Globus pallidus (tissue), 1 donor: ENCODE measurements around the gene UTS2.

Experiments
- DNase-seq: peaks from one replicate; pipeline ENCODE4 v3.0.0-alpha.2; 2015; ENCODE audit warnings: low spot score

The UTS2 gene, protein sequence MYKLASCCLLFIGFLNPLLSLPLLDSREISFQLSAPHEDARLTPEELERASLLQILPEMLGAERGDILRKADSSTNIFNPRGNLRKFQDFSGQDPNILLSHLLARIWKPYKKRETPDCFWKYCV

DNA sequence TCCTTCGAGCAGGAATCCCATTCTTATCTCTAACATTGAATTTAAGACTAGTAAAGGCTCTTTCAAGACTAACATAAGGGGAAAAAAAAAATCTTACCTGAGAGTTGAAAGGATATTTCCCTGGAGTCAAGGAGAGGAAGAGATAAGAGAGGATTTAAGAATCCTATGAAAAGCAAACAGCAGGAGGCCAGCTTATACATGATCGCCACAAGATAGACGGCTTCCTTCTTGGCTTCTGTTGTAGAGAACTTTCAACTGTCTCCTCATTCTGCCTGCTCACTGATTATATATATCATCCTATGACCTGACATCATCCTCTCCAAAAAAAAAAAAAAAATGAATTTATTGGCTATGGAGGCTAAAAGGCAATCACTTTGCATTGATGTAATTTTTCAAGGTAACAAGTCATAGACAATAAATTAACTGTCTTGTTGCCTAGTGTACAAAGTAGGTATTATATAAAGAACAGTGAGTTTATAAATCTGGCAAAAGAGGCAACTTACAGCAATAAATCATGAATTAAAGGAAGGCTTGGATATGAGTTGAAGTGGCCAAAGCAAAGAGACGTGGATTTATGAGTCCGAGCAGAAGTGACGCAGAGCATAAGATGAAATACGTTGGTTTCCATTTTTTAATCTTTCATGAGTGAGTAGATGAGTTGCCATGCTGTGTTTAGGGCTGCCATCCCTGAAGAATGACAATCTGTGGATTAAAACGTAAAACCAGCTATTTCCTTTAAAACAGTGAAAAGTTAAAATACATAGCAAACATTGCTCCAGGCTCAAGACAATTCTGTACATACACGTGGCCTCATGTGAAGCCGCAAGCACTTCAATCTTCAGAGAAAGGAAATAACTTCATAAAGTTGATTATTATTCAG, at the start of gene UTS2:
UTS2 (minus strand) TSS at position 262 of the 880 bp plus-strand sequence; CDS start at position 200, 62 bp downstream.
- no peak for DNase-seq

DNA sequence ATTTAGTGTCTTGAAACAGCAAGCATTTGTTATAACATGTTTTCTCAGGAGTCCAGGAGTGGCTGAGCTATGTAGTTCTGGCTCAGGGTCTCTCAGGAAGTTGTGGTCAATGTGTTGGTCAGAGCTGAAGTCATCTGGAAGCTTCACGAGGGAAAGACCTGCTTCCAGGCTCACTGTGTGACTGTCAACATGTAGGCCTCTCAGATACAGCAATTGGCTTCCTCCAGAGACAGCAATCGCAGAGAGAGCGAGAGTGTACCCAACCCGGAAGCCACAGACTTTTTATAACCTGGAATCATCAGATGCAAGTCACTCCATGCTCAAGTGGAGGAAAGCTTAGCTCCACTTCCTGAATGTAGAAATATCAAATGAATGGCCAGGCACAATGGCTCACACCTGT, 46.9 kb upstream of the UTS2 start:
- DNase-seq = no peak

DNA sequence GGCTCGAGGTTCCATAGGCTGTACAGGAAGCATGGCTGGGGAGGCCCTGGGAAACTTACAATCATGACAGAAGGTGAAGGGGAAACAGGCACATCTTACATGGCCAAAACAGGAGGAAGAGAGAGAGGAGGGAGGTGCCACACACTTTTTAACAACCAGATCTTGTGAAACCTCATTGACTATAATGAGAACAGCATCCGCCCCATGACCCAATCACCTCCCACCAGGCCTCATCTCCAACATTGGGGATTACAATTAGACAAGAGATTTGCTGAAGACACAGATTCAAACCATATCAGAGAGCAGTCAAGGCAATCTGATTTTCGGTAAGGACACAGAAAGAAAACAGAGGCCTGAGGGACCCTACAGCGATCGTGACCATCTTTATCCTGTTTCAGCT, 46.1 kb upstream of the UTS2 start:
- DNase-seq = no peak

DNA sequence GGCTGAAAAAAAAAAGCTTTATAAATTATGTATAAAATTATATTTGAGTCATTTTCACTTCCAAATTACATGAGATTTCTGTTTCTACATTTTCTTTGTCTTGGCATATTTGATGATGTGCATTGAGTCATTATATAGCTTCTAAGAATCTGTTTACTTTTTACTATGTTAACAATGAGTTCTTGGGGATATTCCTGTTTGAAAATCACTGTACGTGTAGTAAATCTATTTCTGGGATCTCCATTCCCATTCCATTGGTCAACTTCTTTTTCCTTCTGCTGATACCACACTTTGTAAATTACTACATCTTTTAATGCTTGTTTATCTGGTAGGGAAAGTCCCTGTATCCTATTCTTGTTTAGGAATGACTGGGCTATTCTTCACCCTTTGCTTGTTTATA, 44.1 kb upstream of the UTS2 start:
- DNase-seq = no peak

DNA sequence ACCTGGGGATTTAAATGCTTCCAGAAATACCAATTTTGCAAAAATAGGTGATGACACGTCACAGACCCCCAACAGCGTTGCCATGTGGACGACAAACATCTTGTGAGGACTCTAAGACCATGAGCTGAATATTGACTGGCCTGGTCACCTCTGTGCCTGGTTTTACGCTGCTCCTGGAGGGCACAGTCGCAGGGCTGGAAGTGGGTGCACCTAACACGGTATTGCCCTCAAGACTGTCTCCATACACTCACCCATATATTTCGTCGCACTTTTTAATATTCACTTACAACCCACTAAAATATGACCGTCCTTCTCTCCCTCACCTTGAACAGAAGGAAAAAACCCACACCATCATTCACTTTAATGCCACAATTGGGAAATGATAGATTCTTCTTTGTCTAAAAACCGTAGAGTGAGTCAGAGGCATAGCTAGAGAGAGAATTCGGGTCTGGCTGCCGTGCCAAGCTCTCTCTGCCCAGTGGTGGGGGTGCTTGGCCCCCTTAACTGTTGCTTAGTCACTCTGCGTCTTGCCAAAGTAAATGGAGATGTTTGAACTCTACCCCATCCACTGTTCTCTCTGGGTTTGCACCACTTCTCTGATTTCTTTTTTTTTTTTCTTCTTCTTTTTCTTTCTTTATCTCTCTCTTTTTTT, 40.8 kb upstream of the UTS2 start:
- no peak for DNase-seq

DNA sequence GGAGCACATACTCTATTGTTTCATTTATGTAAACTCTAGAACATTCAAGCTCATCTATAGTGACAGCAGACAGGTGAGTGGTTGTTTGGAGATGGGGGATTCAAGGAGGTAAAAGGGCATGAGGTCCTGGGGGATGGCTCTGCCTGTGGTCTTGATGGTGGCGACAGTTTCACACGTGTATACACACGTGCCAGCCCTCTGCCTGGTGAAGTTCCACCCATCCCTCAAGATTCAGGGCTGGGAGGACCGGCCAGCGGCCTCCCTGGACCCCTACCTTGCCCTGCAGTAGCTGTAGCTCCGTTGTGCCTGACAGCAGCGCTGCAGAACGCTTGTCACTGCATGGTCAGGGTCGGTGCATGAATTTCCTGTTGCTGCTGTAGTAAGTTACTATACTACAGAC, 38.9 kb upstream of the UTS2 start:
- DNase-seq = no peak

DNA sequence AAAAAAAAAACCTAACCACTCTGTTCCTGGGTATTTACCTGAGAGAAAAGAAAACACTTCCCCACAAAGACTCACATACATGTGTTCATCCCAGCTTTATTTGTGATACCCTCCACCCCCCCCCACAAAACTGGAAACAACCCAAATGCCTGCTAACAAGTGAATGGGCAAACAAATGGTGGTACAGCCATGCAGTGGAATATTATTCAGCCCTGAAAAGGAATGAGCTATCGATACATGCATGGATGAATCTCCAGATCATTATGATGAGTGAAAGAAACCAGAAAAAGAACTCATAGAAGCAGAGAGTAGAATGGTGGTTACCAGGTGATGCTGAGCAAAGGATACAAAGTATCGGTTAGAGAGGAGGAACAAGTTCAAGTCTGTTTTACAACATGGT, 38.0 kb upstream of the UTS2 start:
- no peak for DNase-seq

DNA sequence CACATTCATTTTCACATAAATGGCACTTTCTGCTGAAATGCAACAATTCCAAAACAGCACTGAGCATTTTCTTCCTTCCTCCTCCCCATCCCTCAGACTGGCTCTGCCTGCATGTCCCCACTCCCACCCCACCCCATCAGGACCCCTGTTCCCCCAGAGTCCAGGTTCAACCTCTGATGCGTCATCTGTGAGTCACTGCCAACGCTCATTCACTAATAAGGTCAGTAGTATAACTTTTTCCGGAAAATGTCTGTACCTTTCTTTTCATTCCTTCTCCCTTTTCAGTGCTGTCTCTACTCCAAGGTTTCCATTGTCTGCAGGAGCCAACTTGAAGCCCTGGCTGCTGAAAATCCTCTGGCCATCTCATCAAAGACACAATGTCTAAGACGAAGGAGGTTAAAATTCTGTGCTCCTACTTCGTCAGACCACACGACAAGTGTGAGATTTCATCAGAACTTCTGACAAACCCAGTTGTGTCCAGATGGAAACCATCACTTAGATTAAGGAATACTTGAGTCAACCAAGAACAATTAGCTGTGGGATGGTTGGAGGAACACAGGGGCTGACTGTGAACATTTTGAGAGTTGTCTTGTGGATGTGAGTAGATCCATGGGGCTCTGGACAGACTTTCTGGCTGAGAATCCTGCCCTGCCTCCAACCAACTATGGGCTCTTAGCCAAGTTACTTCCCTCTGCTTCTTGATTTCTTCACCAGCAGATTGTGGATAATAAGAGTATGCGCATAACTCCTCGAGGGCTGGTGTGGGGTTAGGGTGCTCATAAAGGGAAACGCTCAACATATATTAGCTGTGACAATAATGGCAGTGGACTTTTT, 35.6 kb upstream of the UTS2 start:
- no peak for DNase-seq

DNA sequence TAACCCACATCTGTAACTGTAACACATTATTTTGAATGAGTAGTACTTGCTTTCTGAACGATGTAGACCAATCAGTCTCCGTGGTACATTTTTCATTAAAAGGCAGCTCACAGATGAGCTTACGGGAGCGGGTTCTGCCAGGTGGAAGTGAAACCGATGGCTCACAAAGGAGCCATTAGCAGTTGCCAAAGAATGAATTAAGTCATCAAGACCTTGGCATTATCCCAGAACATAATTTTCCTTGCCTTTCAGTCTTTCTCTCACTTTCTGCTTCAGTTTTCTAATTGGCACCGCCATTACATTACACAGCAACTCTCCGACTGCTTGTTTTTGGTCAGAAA, 33.5 kb upstream of the UTS2 start:
- DNase-seq = peak; percentile 24

DNA sequence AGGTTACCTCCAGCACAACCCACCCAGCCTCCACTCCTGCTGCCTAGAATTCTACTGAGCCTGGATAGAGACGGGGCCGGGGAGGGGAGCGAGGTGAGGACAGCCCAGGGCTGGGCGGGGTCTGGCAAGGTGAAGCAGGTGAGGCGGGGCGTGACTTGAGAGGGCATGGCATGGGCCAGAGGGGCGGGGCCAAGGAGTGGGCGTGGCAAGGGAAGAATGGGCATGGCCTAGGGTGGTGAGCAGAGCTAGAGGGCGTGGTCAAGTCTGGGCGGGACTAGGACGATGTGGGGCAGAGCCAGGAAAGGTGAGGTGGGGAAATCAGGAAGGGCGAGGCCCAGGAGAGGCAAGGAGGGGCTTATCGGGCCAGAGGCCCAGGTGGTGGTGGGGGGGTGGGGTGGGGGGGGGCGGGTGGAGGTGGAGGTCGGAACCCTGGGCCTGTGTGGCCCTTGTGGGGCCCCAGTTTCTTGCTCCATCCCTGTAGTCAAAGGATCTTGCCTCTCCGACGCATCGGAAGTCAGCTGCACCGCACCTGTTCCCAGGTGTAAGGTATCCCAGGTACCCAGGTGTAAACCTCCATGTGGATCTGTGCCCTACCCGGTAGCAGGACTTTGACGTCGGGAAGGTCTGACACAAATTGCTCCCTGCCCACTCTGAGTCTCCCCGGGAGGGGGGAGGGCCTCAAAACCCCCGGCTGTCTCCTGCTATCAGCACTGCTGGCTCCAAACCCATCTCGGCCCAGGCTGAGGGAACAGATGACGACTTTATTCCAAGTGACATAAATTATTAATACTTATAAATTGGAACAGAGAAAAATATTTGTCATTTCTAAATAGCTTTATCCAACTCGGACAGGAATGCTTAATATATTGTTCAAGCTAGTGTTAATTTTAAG, 32.9 kb upstream of the UTS2 start:
- no peak for DNase-seq

DNA sequence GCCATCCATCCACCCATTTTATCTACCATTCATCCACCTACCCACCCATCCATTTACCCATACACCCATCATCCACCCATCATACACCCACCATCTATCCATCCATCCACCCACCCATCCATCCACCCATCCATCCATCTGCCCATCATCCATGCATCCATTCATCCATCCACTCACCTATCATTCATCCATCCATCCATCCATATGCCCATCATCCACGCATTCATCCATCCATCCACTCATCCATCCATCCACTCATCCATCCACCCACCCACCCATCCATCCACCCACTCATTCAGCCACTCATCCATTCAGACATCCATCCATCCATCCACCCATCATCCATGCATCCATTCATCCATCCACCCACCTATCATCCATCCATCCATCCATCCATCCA, 31.9 kb upstream of the UTS2 start:
- DNase-seq = no peak

DNA sequence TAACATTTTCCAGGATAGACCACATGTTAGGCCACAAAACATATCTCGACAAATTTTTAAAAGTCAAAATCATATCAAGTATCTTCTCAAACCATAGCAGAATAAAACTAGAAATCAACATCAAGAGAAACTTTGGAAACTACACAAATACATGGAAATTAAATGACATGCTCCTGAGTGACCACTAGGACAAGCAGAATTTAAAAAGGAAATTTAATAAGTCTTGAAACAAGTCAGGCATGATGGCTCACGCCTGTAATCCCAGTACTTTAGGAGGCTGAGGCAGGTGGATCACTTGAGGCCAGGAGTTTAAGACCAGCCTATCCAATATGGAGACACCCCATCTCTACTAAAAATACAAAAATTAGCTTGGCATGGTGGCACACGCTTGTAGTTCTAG, 26.4 kb upstream of the UTS2 start:
- DNase-seq = no peak

DNA sequence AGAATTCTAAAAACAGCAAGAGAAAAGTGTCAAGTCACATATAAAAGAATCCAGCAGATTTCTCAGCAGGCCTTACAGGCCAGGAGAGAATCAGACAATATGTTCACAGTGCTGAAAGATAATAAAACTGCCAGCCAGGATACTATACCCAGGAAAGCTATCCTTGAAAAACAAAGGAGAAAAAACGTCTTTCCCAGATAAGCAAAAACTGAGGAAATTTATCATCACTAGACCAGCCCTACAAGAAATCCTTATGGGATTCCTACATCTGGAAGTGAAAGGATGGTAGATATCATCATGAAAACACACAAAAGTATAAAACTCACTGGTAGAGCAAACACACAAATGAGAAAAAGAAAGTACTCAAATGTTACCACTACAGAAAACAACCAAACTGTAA, 25.2 kb upstream of the UTS2 start:
- DNase-seq = no peak

DNA sequence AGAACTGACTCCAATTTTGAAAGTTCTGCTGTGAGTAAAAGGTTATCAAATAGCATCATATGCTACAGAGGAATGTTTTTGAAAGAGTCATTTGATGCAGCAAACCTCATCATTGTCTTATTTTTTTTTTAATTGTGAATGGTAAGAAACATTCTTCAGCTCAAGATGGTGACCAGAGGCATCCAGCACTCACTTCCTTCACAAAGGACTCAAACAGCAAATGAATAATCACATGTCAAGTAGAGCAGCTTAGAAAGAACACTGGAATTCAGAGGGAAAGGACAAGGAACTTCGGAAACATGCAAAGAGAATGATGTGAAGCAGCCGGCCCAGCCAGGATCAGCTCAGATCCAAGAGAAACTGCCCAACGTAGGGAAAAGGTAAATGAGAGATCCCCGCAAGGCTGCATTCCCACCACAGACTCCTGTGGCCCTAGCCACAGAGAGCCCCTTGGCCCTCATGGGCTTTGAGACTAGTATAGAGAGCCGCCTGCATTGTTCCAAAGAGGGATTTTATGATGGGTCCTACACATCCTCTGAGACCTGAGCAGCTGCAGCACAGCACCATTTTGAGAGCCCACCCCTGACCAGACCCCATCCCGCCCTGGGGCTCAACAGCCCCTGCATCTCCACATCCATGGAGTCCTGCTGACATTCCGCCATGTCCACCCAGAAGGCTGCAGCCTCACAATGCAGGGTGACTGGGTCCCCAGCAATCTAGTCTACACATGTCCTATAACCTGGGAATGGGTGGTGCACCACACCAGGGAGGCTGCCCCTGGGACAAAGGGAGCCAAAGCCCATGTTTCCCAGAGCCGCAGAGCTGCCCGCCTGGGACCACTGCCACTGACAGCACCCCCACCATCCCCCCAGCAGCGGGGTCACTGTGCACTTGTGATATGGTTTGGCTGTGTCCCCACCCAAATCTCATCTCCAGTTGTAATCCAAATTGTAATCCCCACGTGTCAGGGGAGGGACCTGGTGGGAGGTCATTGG, 21.2 kb upstream of the UTS2 start:
- no peak for DNase-seq

DNA sequence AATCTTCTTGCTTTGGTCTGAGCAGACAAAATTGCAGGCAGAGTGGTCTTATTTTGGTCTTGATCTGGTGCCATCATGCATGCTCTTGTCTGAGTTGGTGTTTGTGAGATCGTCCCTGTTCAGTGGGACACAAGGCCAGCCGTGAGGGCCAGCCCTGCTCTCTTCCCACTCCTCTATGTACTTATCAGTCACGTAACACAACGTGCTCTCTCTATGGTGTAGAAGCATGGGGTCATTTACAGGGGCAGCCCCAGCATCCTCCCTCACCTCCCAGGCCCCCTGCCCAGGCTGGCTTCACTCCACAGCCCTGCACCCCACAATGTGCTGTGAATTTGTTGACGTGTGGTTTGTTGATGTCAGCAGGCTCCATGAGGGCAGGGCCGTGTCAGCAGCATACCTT, 18.3 kb upstream of the UTS2 start:
- no peak for DNase-seq

DNA sequence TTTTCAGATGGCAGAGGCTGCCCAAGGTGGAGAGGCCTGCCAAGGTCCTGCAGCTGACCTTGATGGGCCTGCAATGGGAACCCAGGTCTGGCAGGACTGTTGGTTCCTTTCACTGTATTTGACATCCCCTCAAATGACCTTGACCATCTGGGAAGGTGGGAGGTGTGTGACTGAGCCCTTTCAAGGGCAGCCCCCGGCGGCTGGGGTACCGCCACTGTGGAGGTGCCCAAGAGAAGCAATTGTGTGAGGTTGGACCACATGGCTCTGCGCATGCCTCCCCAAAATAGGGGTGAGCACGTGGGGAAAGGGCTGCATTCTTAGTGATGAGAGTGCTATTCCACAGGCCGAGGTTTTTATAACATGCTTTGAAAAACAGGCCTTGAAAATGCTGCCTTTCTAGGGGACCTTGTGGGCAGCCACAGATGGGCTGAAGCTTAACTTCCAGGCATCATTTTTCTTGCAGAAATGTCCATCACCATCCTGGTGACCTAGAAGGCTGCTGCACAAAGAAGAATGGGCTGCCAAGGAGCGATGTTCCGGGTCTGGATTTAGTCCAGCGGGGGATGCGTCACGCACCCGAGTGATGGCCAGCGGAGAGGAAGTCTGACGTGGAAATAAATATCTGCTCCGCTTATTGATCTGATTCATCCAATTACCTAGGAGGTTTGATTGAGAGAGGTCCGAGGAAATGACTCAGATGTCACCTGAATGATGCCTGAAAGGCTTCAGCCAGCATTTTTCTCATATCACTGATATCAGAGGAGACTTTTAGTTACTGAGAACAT, 16.5 kb upstream of the UTS2 start:
- DNase-seq = no peak

DNA sequence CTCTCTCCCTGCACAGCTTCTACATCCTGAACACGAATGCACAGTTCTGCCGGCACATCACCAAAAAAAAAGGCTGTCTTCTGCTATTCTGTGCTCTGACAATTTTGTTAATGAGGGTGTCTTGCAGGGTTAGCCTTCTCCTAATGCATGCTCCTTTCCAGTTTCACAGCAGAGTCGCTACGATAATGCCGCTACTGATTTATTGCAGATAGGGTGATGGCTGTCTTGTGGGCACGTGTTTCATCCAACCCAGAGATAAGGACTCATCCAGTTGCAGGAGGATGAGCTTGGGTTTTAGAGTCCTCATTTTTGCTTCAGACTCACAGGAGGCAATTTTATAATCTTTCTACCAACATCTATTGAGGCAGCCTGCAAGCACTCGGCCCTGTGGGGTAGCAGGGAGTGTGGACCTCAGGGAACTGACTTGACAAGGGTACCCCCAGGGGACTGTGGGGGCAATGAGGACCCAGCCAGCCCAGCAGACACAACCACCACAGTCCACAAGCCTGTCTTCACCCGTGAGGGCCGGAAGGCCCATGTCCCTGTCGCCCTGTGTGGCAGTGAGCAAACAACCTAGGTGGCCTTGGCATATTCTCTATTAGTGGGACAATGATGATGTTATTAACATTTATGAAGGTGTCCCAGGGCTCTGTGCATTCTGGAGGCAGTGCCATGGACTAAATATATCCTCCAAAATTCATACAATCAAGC, 15.4 kb upstream of the UTS2 start:
- DNase-seq = no peak

DNA sequence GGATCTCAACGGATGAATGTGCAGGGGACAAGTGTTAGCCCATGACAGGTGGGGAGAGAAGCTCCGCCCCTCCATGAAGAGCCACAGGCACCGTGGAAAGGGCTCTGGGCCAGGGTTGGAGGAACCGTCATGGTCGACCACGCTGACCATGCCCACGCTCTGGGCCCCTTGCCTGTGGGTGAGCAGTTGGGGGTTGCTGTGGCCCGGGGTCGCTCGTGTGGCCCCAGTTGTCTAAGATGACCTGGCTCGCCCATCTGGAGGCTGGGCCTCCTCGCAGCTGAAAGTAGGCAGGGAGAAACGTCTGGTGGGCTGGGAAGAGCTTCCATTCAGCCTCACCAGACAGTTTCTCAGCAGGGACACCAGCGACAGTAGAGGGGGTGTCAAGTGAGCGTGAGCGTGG, 13.1 kb upstream of the UTS2 start:
- DNase-seq = no peak
